Chondrocyte (in vitro differentiated cells): ENCODE data around the gene ZNF217. TPM values are rescaled to one million over a fixed set of nuclear protein-coding genes. Genes with fewer than 3 reads are reported as not detected.
A peak's percentile ranks its signal among the peaks of the same experiment; 100 is the strongest.

Experiments used
- DNase-seq: peaks from one replicate; pipeline ENCODE4 v3.0.0; 2021; ENCODE audit warnings: mixed read lengths, low spot score
- H3K27ac Mint-ChIP-seq: one replicate; pipeline ENCODE4 v1.8.0; 2021; ENCODE audit warnings: mild to moderate bottlenecking, moderate library complexity, mixed read lengths; ENCODE audit not compliant: unreplicated experiment
- H3K27me3 Mint-ChIP-seq: 2 replicates; pipeline ENCODE4 v1.8.0; 2021; ENCODE audit warnings: low read depth, mixed read lengths
- H3K36me3 Mint-ChIP-seq: 2 replicates; pipeline ENCODE4 v1.8.0; 2021; ENCODE audit warnings: low read depth, mixed read lengths
- H3K4me1 Mint-ChIP-seq: 2 replicates; pipeline ENCODE4 v1.8.0; 2021; ENCODE audit warnings: low read depth, mild to moderate bottlenecking, mixed read lengths
- H3K4me3 Mint-ChIP-seq: one replicate; pipeline ENCODE4 v1.8.0; 2021; ENCODE audit warnings: mild to moderate bottlenecking, moderate library complexity, mixed read lengths; ENCODE audit not compliant: unreplicated experiment
- H3K9me3 Mint-ChIP-seq: 2 replicates; pipeline ENCODE4 v1.8.0; 2021; ENCODE audit warnings: low read depth, mixed read lengths
- CTCF ChIP-seq: fragments of 200-600 bp; sonication (generic); IDR thresholded peaks from 2 replicates; pipeline ENCODE4 v1.5.0; 2021; ENCODE audit warnings: antibody characterized with exemption, mild to moderate bottlenecking, moderate library complexity
- total RNA-seq: library from RNA; stranded (reverse); gene quantifications from 3 replicates; pipeline ENCODE4 v1.2.1, GENCODE V29; 2021

Gene ZNF217
- total RNA-seq, 1 donor from 2014 or later: 28.7 TPM

GRCh38 chr20:53582251-53582570 is 11.4 kb downstream of the ZNF217 start:
- Mint-ChIP-seq H3K4me1 (peaks cover 73% of the 10 kb centered on the region), H3K27me3 (no peaks in the 10 kb centered on the region), H3K9me3 (no peaks in the 10 kb centered on the region), H3K36me3 (peaks cover 8% of the 10 kb centered on the region), H3K4me3 (no peak overlapping the region), H3K27ac (no peak overlapping the region)
- TF ChIP-seq CTCF: no peak
- DNase-seq: no peak

- Mint-ChIP-seq H3K4me1 (peaks cover 68% of the 10 kb centered on the region), H3K36me3 (peaks cover 12% of the 10 kb centered on the region)
These were observed 12.0 kb downstream of the ZNF217 start for GRCh38 chr20:53581444-53582250.

GRCh38 chr20:53580376-53581111 is 13.1 kb downstream of the ZNF217 start:
- DNase-seq: no peak
- H3K4me3 Mint-ChIP-seq: no peak overlapping the region
- peaks cover 22% of the 10 kb centered on the region for H3K36me3 Mint-ChIP-seq
- H3K4me1 Mint-ChIP-seq: peaks cover 57% of the 10 kb centered on the region
- peak overlapping the region; percentile 84 for H3K27ac Mint-ChIP-seq
- TF ChIP-seq CTCF: peak; percentile 52
- H3K9me3 Mint-ChIP-seq: no peaks in the 10 kb centered on the region
- no peaks in the 10 kb centered on the region for H3K27me3 Mint-ChIP-seq

More at GRCh38 chr20:53581444-53582250, 12.0 kb downstream of the ZNF217 start:
- TF ChIP-seq CTCF: no peak
- DNase-seq: no peak
- no peak overlapping the region for H3K4me3 Mint-ChIP-seq
- no peak overlapping the region for H3K27ac Mint-ChIP-seq
- no peaks in the 10 kb centered on the region for H3K27me3 Mint-ChIP-seq
- no peaks in the 10 kb centered on the region for H3K9me3 Mint-ChIP-seq

- Mint-ChIP-seq H3K9me3 (no peaks in the 10 kb centered on the region), H3K36me3 (peaks cover 29% of the 10 kb centered on the region), H3K27me3 (no peaks in the 10 kb centered on the region), H3K4me3 (no peak overlapping the region), H3K27ac (peak overlapping the region; percentile 84), H3K4me1 (peaks cover 54% of the 10 kb centered on the region)
- no peak for DNase-seq
- TF ChIP-seq CTCF: no peak
These were observed 13.9 kb downstream of the ZNF217 start for GRCh38 chr20:53579581-53580375.

- TF ChIP-seq CTCF: no peak
- H3K4me3 Mint-ChIP-seq: peak overlapping the region; percentile 5
- no peaks in the 10 kb centered on the region for H3K9me3 Mint-ChIP-seq
- DNase-seq: no peak
- H3K36me3 Mint-ChIP-seq: peaks cover 32% of the 10 kb centered on the region
- peak overlapping the region; percentile 84 for H3K27ac Mint-ChIP-seq
- H3K4me1 Mint-ChIP-seq: peaks cover 49% of the 10 kb centered on the region
- no peaks in the 10 kb centered on the region for H3K27me3 Mint-ChIP-seq
These were observed 14.4 kb downstream of the ZNF217 start for GRCh38 chr20:53579266-53579580.
